Measurements from ENCODE around the gene THOC6.

THOC6 gene

GRCh38 chr16:3023415-3023668 lies 493 bp upstream of the THOC6 start:
- H3K4me3 ChIP-seq (ENCODE audit: low read depth, low read length) = peak overlapping the region; percentile 72
- H3K27ac ChIP-seq (ENCODE audit: extremely low read depth, low read depth, low read length) = peak overlapping the region; percentile 85; the same call in 1 of the 2 replicates
- peaks cover 25% of the 10 kb centered on the region for H3K4me1 ChIP-seq (ENCODE audit: control insufficient read depth, insufficient read depth, low read length)
- POLR2A ChIA-PET = interaction anchor here (0.6 to 11.9 kb wide), 11 partner anchors 9 to 488 kb away, joined by 3 to 247 read pairs (median 4); partner anchors contain the start of gene PKMYT1
- no peaks in the 10 kb centered on the region for H3K9me3 ChIP-seq (ENCODE audit: control insufficient read depth, insufficient read depth, low read depth, low read length)
- TF ChIP-seq BCL11A (tag by site-specific recombination; IDR thresholded peaks at IDR 0.05; ENCODE audit: low read depth) (peak; percentile 9; the same call in 1 of the 2 replicates), ZNF629 (tag by site-specific recombination; IDR thresholded peaks at IDR 0.05) (no peak; the same call in 1 of the 2 replicates), ZNF76 (tag by site-specific recombination; IDR thresholded peaks at IDR 0.05; ENCODE audit: borderline replicate concordance, low read depth) (peak; percentile 6), HIC1 (tag by site-specific recombination; IDR thresholded peaks at IDR 0.05) (peak; percentile 69), PRDM10 (tag by site-specific recombination; IDR thresholded peaks at IDR 0.05) (peak; percentile 60), PBX3 (CRISPR knock-in tag; IDR thresholded peaks at IDR 0.05) (no peak), ZBTB6 (tag by site-specific recombination; IDR thresholded peaks at IDR 0.05) (peak; percentile 52; the same call in 1 of the 2 replicates), TSHZ1 (tag by site-specific recombination; IDR thresholded peaks at IDR 0.05; ENCODE audit: borderline replicate concordance) (no peak), ZNF513 (tag by site-specific recombination; IDR thresholded peaks at IDR 0.05) (peak; percentile 6; the same call in 1 of the 2 replicates), ZNF664 (tag by site-specific recombination; IDR thresholded peaks at IDR 0.05) (no peak), ZIC2 (tag by site-specific recombination; IDR thresholded peaks at IDR 0.05) (0 out of 2 replicates have a peak, but pooled peaks have one; percentile 2), IKZF3 (tag by site-specific recombination; IDR thresholded peaks at IDR 0.05) (peak; percentile 73), ZNF169 (tag by site-specific recombination; IDR thresholded peaks at IDR 0.05) (no peak), GFI1B (tag by site-specific recombination; IDR thresholded peaks at IDR 0.05) (no peak), ZXDB (tag by site-specific recombination; IDR thresholded peaks at IDR 0.05) (0 out of 2 replicates have a peak, but pooled peaks have one; percentile 0), MYNN (tag by site-specific recombination; IDR thresholded peaks at IDR 0.05; ENCODE audit: borderline replicate concordance) (no peak)
- peaks cover 0 to 22% of the 10 kb centered on the region in 2 experiments; a peak in 1 of 3 replicates for H3K36me3 ChIP-seq (ENCODE audit: control insufficient read depth in 2 of 2, insufficient read depth in 1 of 2, low read length in 2 of 2)
- CTCF ChIA-PET = interaction anchor here (0.6 to 4.1 kb wide), 4 partner anchors 8 to 1922 kb away, joined by 3 to 41 read pairs (median 4); no protein-coding TSS in a partner anchor

Measured in HEK293 (cell line).